Sigmoid colon (tissue), 7 donors: ENCODE measurements around the gene C10orf105. TPM values are rescaled to one million over a fixed set of nuclear protein-coding genes. Genes with fewer than 3 reads are reported as not detected.

ENCODE experiments used
- DNase-seq: peaks from one replicate; pipeline ENCODE4 v3.0.0-alpha.2; 2019
- H3K27ac ChIP-seq, 4 donors: fragments of 200-600 bp; sonication (generic); one replicate each; pipeline ENCODE4 v1.5.1; 2016 to 2019; ENCODE audit warnings: mild to moderate bottlenecking in 1 of 4
- H3K27me3 ChIP-seq, 3 donors: fragments of 200-600 bp; sonication (generic); one replicate each; pipeline ENCODE4 v1.5.1; 2019; ENCODE audit warnings: mild to moderate bottlenecking in 1 of 3
- H3K36me3 ChIP-seq, 4 donors: fragments of 200-600 bp; sonication (generic); one replicate each; pipeline ENCODE4 v1.5.1; 2016 to 2019
- H3K4me1 ChIP-seq, 4 donors: fragments of 200-600 bp; sonication (generic); one replicate each; pipeline ENCODE4 v1.5.1; 2017 to 2019
- H3K4me3 ChIP-seq, 4 donors: fragments of 200-600 bp; sonication (generic); one replicate each; pipeline ENCODE4 v1.5.1; 2017 to 2019; ENCODE audit warnings: mild to moderate bottlenecking in 2 of 4, moderate library complexity in 1 of 4
- H3K9me3 ChIP-seq, 4 donors: fragments of 200-600 bp in 3 of 4; sonication (generic) in 3 of 4; one replicate each; pipeline versions ENCODE4 v1.5.1 to v1.6.1; 2013 to 2019
- EP300 ChIP-seq, 4 donors: sonication (generic); formaldehyde crosslinking; IDR thresholded peaks; one replicate each; pipeline ENCODE4 v1.6.1; 2017; ENCODE audit warnings: antibody characterized with exemption in 4 of 4
- POLR2A ChIP-seq, 2 donors: fragments of 450-650 bp; IDR thresholded peaks; one replicate each; pipeline ENCODE4 v1.6.1; 2016; ENCODE audit warnings: antibody characterized with exemption in 2 of 2, mild to moderate bottlenecking in 2 of 2, moderate library complexity in 2 of 2
- POLR2AphosphoS5 ChIP-seq, 4 donors: sonication (generic); formaldehyde crosslinking; IDR thresholded peaks; one replicate each; pipeline ENCODE4 v1.6.1; 2017; ENCODE audit warnings: antibody characterized with exemption in 4 of 4
- WGBS, 2 donors: extraction: QIAGEN DNeasy Blood & Tissue Kit; methylation state at CpG; one replicate each; pipeline ENCODE4 v1.1.7; 2013; 5-methylcytosine and 5-hydroxymethylcytosine counted together
- intact Hi-C: fragments of 100-400 bp; cut with DNase I; formaldehyde crosslinking; loops from one replicate; pipeline ENCODE4 v1.15.1; 2023
- polyA plus RNA-seq, 3 donors: library from polyadenylated mRNA; stranded (reverse); fragments of 200-250 nt; gene quantifications; one replicate each; pipeline ENCODE4 v1.2.3, GENCODE V29; 2013
- total RNA-seq, 4 donors: library from RNA; depleted of rRNA; stranded (reverse); fragments of >200 nt; gene quantifications; one replicate each; pipeline ENCODE4 v1.1.0, GENCODE V29; 2016
- TF ChIP-seq, protein P1 (sequence below), 4 experiments: fragments of 450-650 bp in 3 of 4; fragments of 200-600 bp in 1 of 4; IDR thresholded peaks; one replicate each; pipeline ENCODE4 v1.5.1; 2016 to 2019; ENCODE audit warnings: antibody characterized with exemption in 4 of 4, mild to moderate bottlenecking in 3 of 4, moderate library complexity in 2 of 4
- donor health status: healthy with polysubstance abuse.
- donor health status: Bipolar disorder and iron deficiency.
- donor health status: healthy.

Gene C10orf105, protein sequence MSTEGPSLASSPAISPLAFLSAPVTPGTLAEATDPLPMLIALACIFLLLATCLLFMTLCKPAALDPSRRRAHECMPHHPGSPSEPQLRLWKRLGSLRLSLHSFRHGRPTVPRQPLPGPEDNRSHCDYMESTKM
- total RNA-seq, result under 1 TPM in 1 of 4 donors, not detected in 3; 0.55 TPM
- polyA plus RNA-seq, result under 1 TPM in 1 of 3 donors, not detected in 2; 0.25 TPM

DNA sequence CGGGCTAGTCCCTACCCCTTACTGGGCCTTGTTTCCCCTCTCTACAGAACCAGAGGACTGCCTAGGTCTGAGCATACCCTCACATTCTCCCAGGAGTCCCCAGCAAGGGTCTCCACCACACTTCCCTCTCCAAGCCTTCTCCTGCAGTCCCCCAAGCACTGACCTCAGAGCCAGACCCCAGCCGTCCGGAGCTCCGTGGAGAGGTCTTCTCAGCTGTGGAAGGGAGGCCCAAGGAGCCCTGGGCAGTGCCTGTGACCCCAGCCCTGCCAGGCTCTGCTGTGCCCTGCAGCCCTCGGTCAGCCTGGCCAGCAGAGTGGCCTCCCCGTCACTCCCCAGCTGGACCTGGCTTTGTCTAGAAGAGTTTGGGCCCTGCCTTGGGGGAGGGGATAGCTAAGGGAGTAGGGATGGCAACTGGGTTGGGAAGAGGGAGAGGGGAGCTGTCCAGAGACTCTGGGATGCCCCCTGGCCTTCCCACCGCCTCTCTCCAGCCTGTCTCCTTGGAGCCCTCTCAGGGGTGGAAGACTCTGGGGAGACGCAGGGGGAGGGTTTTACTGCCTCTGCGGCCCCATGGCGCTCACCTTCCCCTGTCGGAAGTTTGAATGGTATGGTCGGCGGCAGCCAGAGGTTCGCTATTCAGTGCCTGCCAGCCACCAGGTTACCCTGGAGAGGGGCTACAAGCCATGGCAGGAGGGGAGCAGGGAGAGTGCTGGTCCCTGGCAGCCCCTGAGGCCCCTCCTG is at the start of gene C10orf105:
Gene C10orf105 (minus strand): TSS at position 315 of the 738 bp plus-strand sequence. CDS start 3,441 bp downstream, outside the sequence.
- intact Hi-C loops, result no loop called here

DNA sequence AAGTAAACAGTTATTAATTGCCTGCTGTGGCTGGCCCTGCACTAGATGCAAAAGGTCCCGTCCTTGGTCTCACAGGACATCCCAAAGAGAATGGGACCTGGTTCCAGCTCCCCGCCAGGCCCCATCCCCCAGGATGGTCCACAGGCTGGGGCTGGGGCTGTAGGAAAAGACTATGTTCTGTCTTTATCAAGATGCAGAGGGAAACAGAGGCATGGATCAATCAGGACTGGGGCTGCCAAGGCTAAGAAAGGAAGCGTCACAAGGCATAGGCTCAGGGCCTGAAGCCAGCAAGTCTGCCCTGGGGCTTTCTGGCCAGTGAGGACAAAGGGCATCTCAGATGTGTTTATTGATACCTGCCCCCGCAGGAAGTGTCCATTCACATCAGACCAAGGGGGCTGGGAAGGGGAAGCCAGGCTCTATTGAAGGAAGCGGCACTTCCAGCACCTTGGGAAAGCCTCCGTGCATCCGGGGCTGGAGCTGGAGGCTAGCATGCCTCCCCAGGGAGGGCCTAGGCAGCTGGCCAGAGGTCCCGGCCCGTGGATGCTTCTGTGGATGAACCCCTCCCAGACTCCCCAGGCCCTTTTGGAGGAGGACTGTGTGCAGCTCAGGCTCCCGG is 48.0 kb upstream of the C10orf105 start:
- intact Hi-C loops, result loop anchor here (5.0 kb wide), 1 partner anchor 85 kb away; the partner anchor contains the start of gene PSAP
- 24 to 58% methylated on average over 10 of the region's 10 CpGs for WGBS, 2 donors
- Histone ChIP-seq H3K4me3 (no peak overlapping the region), H3K9me3 (no peaks in the 10 kb centered on the region), H3K36me3 (peaks cover 0 to 4% (median under 1%) of the 10 kb centered on the region in 4 donors), H3K27ac (peak overlapping the region; percentile 89 to 98 (median 92)), H3K27me3 (no peaks in the 10 kb centered on the region), H3K4me1 (peaks cover 0 to 99% (median 98%) of the 10 kb centered on the region in 4 donors)
- no peak for DNase-seq
- TF ChIP-seq EP300 (IDR thresholded peaks at IDR 0.05), result no peak
- TF ChIP-seq POLR2AphosphoS5 (IDR thresholded peaks at IDR 0.05), result peak in 1 of 4 donors; percentile 5

More for the DNA sequence above, at the start of gene C10orf105:
- no peaks in the 10 kb centered on the region for H3K9me3 ChIP-seq
- no peak within 1 kb of the TSS for H3K4me3 ChIP-seq
- DNase-seq, result no peak
- TF ChIP-seq, protein P1, sequence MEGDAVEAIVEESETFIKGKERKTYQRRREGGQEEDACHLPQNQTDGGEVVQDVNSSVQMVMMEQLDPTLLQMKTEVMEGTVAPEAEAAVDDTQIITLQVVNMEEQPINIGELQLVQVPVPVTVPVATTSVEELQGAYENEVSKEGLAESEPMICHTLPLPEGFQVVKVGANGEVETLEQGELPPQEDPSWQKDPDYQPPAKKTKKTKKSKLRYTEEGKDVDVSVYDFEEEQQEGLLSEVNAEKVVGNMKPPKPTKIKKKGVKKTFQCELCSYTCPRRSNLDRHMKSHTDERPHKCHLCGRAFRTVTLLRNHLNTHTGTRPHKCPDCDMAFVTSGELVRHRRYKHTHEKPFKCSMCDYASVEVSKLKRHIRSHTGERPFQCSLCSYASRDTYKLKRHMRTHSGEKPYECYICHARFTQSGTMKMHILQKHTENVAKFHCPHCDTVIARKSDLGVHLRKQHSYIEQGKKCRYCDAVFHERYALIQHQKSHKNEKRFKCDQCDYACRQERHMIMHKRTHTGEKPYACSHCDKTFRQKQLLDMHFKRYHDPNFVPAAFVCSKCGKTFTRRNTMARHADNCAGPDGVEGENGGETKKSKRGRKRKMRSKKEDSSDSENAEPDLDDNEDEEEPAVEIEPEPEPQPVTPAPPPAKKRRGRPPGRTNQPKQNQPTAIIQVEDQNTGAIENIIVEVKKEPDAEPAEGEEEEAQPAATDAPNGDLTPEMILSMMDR (IDR thresholded peaks at IDR 0.05), result no peak
- TF ChIP-seq POLR2AphosphoS5 (IDR thresholded peaks at IDR 0.05), result no peak
- TF ChIP-seq EP300 (IDR thresholded peaks at IDR 0.05), result no peak
- TF ChIP-seq POLR2A (IDR thresholded peaks at IDR 0.05), result no peak
- peaks cover 0 to 30% (median 21%) of the 10 kb centered on the region in 4 donors for H3K4me1 ChIP-seq
- WGBS, 2 donors, result 94% methylated on average over 14 of the region's 14 CpGs
- H3K27me3 ChIP-seq, result no peaks in the 10 kb centered on the region
- peak within 1 kb of the TSS; percentile 30 to 55 (median 46) for H3K27ac ChIP-seq
- H3K36me3 ChIP-seq, result no peaks in the 10 kb centered on the region

DNA sequence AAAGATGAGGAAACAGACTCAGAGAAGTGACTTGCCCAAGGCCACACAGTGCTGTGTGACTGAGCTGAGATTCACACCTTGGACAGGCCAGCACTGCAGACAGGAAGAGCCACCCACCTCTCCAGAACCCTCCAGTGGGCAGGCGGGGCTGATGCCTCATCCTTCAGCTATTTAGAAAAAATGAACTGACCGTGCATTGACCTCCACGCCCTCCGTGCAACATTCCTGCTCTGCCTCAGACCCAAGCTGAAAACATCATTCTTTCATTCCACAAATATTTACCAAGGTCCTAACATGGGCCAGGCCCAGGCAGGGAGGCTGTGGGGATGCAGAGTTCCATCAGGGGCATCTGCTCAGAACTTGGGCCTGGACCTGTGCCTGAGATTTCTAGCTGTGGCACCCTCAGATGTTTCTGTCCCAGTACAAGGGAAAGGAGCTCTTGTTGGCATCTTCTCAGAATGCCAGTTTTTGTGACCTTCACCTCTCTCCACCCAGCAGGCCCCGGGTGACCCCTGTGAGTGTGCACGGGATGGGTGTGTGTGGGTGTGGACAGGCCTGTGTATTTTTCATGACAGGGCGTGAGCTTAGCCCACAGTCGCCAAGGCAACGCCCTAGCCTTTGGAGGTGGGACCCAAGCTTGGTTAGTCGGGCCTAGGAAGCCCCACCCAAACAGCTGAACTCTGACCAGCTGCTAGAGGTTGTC is 47.3 kb upstream of the C10orf105 start:
- H3K27ac ChIP-seq, result peak overlapping the region; percentile 89 to 98 (median 92)
- intact Hi-C loops, result loop anchor here (5.0 kb wide), 1 partner anchor 85 kb away; the partner anchor contains the start of gene PSAP
- DNase-seq, result peak; percentile 89
- 13 to 37% methylated on average over 10 of the region's 10 CpGs for WGBS, 2 donors
- TF ChIP-seq, protein P1 (IDR thresholded peaks at IDR 0.05), result no peak
- TF ChIP-seq POLR2AphosphoS5 (IDR thresholded peaks at IDR 0.05) (peak; percentile 25 to 57 (median 47)), EP300 (IDR thresholded peaks at IDR 0.05) (peak in 1 of 4 donors; percentile 59), POLR2A (IDR thresholded peaks at IDR 0.05) (no peak)
- H3K4me3 ChIP-seq, result no peak overlapping the region
- H3K27me3 ChIP-seq, result no peaks in the 10 kb centered on the region
- H3K36me3 ChIP-seq, result peaks cover 0 to 8% (median 3%) of the 10 kb centered on the region in 4 donors
- no peaks in the 10 kb centered on the region for H3K9me3 ChIP-seq
- peaks cover 0 to 99% (median 98%) of the 10 kb centered on the region in 4 donors for H3K4me1 ChIP-seq

DNA sequence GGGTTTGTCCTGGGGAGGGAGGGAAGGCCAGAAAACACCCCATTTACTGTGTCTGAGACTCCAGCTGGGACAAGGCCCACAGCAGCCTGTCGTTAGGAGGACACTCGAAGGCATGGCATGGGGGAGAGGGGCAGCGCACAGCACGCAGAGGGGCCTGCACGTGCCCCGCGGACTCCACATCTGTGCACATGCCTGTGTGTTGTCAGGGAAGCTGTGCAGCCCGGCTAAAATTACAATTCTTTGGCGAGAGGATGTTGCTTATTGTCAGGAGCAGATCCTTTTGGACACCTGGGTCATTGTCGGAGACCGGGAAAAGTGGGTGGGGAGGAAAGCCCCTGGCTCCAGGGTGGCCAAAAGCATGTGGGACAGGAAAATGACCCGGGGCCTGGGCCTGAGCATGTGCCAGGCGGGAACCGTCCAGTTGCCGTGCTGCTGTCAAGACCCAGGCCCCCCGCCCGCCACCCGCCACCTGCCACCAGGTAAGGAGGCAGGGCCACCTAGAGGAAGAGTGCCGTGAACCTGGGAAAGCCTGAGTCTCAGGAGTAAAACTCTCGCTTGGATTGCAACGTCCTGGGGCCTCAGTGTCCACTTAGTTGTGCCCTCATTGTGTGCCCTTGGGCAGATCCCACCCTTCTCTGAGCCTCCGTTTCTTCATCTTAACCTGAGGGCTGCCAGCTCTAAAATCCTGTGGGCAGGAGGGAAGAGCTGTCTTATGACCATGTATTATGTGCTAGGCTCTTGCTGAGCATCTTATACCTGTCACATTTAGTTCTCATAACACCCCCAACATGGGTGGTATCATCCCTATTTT is 46.5 kb upstream of the C10orf105 start:
- Histone ChIP-seq H3K4me3 (no peak overlapping the region), H3K27me3 (no peaks in the 10 kb centered on the region), H3K4me1 (peaks cover 0 to 98% (median 94%) of the 10 kb centered on the region in 4 donors), H3K27ac (peak overlapping the region; percentile 89 to 98 (median 92)), H3K36me3 (peaks cover 0 to 15% (median 7%) of the 10 kb centered on the region in 4 donors), H3K9me3 (no peaks in the 10 kb centered on the region)
- intact Hi-C loops, result loop anchor here (2.0 to 5.0 kb wide), 2 partner anchors 53 to 86 kb away; partner anchors contain the start of gene PSAP
- 81 to 85% methylated on average over 22 of the region's 22 CpGs for WGBS, 2 donors
- TF ChIP-seq POLR2AphosphoS5 (IDR thresholded peaks at IDR 0.05) (peak in 1 of 4 donors; percentile 40), EP300 (IDR thresholded peaks at IDR 0.05) (no peak), POLR2A (IDR thresholded peaks at IDR 0.05) (no peak)
- TF ChIP-seq, protein P1 (IDR thresholded peaks at IDR 0.05), result no peak
- DNase-seq, result no peak
